HG03469 (cell line): ENCODE measurements around the gene ELOVL2.

Experiments used
- ATAC-seq: cut with Tn5 transposase; IDR thresholded peaks from one replicate; pipeline ENCODE4 v1.9.1; 2021; ENCODE audit warnings: mild to moderate bottlenecking, moderate library complexity, moderate number of reproducible peaks; ENCODE audit not compliant: unreplicated experiment

Gene ELOVL2

DNA sequence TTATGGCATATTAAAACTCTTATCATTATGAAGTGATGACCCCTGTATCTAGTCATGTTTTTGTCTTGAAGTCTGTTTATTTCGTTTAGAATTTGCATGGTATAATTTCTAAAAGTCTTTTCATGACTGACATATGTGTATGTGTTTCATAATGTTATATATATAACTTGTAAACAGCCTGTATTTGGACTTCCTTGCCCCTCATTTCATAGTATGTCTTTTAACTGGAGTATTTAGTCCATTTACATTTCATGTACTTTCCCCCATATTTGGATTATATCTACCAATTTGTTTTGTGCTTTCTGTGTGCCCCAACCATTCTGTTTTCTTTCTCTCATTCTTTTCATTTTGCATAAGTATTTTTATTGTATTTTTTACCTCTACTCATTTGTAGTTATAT is 98.3 kb downstream of the ELOVL2 start:
- no peak for ATAC-seq

DNA sequence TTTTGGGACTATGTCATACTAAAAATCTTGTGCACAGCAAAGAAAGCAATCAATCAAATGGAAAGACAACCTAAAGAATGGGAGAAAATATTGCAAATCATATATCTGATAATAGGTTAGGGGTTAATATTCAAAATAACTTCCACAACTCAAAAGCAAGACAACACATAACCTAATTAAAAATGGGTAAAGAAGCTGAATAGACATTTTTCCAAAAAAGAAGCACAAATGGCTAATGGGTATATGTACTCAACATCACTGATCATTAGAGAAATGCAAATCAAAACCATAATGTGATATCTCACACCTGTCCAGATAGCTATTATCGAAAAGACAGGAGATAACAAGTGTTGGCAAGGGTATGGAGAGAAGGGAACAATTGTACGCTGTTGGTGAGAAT is 104.3 kb downstream of the ELOVL2 start:
- ATAC-seq = no peak

DNA sequence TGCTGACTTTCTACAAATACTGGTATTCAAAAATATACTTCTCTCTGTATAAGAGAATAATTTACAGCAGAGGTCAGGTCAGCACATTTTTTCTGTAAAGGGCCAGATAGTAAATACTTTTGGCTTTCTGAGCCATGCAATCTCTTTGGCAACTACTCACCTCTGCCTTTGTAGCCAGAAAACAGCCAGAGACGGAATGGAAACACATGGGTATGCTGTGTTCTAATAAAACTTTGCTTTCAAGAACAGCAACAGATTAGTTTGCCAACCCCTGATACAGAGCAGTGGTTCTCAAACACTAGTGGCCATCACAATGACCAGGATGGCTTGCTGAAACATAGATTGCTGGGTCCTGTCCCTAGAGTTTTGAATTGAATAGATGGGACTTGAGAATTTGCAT is 111.0 kb downstream of the ELOVL2 start:
- no peak for ATAC-seq
